Measurements from ENCODE around the gene AJUBA. TPM values are rescaled to one million over a fixed set of nuclear protein-coding genes. Genes with fewer than 3 reads are reported as not detected.

The AJUBA gene
- total RNA-seq, 4 donors from 2014 or later: 8.8 to 27.0 (median 17.8) TPM

DNA sequence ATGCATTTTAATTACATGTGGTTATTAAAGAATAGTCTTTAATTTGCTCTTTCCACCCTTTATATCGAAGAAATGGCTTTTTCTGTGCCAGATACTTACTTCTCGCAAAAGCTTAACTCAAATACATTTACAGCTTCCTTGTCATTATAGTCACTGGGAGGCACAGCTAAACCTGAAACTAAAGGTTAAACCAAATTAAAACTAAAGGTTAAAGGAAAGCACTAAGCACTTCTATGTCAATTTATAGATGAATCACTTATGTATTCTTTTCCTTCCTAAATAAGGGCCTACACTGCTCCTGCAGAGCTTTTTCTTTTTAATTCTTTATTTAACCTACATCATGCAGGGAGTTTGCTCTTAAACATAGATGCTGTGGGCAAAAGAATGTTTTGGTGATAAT, 18.5 kb upstream of the AJUBA start:
- no peak for ATAC-seq
- Histone ChIP-seq H3K9me3 (no peaks in the 10 kb centered on the region), H3K27me3 (no peaks in the 10 kb centered on the region), H3K4me1 (no peaks in the 10 kb centered on the region), H3K4me3 (no peak overlapping the region), H3K36me3 (peaks cover 0 to 11% of the 10 kb centered on the region in 2 donors), H3K27ac (no peak overlapping the region)
- 100% methylated on average over 2 of the region's 2 CpGs for WGBS, 2 donors (ENCODE audit: low coverage in 1 of 2)
- TF ChIP-seq, protein P1, sequence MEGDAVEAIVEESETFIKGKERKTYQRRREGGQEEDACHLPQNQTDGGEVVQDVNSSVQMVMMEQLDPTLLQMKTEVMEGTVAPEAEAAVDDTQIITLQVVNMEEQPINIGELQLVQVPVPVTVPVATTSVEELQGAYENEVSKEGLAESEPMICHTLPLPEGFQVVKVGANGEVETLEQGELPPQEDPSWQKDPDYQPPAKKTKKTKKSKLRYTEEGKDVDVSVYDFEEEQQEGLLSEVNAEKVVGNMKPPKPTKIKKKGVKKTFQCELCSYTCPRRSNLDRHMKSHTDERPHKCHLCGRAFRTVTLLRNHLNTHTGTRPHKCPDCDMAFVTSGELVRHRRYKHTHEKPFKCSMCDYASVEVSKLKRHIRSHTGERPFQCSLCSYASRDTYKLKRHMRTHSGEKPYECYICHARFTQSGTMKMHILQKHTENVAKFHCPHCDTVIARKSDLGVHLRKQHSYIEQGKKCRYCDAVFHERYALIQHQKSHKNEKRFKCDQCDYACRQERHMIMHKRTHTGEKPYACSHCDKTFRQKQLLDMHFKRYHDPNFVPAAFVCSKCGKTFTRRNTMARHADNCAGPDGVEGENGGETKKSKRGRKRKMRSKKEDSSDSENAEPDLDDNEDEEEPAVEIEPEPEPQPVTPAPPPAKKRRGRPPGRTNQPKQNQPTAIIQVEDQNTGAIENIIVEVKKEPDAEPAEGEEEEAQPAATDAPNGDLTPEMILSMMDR (IDR thresholded peaks at IDR 0.05): no peak
- TF ChIP-seq EP300 (IDR thresholded peaks at IDR 0.05): no peak
- no peak for TF ChIP-seq POLR2AphosphoS5 (IDR thresholded peaks at IDR 0.05)
- TF ChIP-seq POLR2A (IDR thresholded peaks at IDR 0.05): no peak

DNA sequence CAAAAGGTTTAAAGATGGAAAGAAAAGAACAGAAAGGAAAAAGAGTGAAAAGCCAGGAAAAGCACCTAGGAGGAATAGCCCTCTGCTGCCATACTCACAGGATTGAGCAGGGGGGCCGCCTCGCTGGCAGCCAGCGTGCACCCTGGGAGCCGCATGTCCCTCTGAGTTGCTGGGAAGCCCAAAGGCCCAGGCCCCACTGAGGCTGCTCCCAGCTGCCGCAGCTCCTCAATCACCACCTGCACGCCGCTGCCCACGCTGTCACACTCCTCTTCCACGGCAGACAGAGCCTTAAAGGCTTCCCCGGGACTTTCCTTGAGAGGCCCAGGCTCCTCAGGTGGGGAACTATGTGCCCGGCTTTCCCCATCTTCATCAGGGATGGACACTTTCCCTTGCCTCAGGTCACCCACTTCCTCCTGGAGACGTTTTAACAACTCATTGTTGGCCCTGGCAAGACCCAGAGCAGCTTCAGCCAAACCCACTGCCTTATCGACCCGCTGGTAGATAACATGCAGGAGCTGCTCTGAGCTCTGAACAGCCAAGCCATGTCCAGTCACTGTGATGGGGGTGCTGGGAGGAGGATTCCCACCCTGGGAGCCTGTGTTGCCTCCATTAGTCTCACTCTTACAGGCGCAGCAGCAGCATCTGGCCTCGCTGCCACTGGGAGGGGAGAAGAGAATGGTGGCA, 16.1 kb upstream of the AJUBA start:
- no peak for TF ChIP-seq POLR2A (IDR thresholded peaks at IDR 0.05)
- no peak for TF ChIP-seq POLR2AphosphoS5 (IDR thresholded peaks at IDR 0.05)
- TF ChIP-seq, protein P1 (IDR thresholded peaks at IDR 0.05): no peak
- no peak for TF ChIP-seq EP300 (IDR thresholded peaks at IDR 0.05)
- peaks cover 0 to 6% (median 0%) of the 10 kb centered on the region in 3 donors for H3K4me1 ChIP-seq
- H3K9me3 ChIP-seq: no peaks in the 10 kb centered on the region
- H3K36me3 ChIP-seq: peaks cover 0 to 11% of the 10 kb centered on the region in 2 donors
- ATAC-seq: no peak
- no peaks in the 10 kb centered on the region for H3K27me3 ChIP-seq
- WGBS, 2 donors (ENCODE audit: low coverage in 1 of 2): 83 to 84% methylated on average over 10 of the region's 16 CpGs
- no peak overlapping the region for H3K27ac ChIP-seq
- H3K4me3 ChIP-seq: no peak overlapping the region

GRCh38 chr14:22997676-22998323, 15.4 kb upstream of the AJUBA start:
- no peak for ATAC-seq
- WGBS, 2 donors (ENCODE audit: low coverage in 1 of 2): 78 to 81% methylated on average over 4 of the region's 9 CpGs

GRCh38 chr14:22996768-22997654, 14.7 kb upstream of the AJUBA start:
- Histone ChIP-seq H3K9me3 (no peaks in the 10 kb centered on the region), H3K27ac (no peak overlapping the region), H3K36me3 (peaks cover 0 to 11% of the 10 kb centered on the region in 2 donors), H3K4me3 (no peak overlapping the region), H3K27me3 (no peaks in the 10 kb centered on the region), H3K4me1 (peaks cover 0 to 6% (median 0%) of the 10 kb centered on the region in 3 donors)
- TF ChIP-seq POLR2A (IDR thresholded peaks at IDR 0.05) (no peak), POLR2AphosphoS5 (IDR thresholded peaks at IDR 0.05) (no peak), EP300 (IDR thresholded peaks at IDR 0.05) (no peak)
- TF ChIP-seq, protein P1 (IDR thresholded peaks at IDR 0.05): no peak
- no peak for ATAC-seq
- WGBS, 2 donors (ENCODE audit: low coverage in 1 of 2): 67 to 74% methylated on average over 7 to 8 of the region's 11 CpGs

More at GRCh38 chr14:22997676-22998323, 15.4 kb upstream of the AJUBA start:
- H3K36me3 ChIP-seq: peaks cover 0 to 11% of the 10 kb centered on the region in 2 donors
- peaks cover 0 to 6% (median 0%) of the 10 kb centered on the region in 3 donors for H3K4me1 ChIP-seq
- TF ChIP-seq POLR2AphosphoS5 (IDR thresholded peaks at IDR 0.05): no peak
- TF ChIP-seq, protein P1 (IDR thresholded peaks at IDR 0.05): no peak
- no peak for TF ChIP-seq EP300 (IDR thresholded peaks at IDR 0.05)
- TF ChIP-seq POLR2A (IDR thresholded peaks at IDR 0.05): no peak
- no peaks in the 10 kb centered on the region for H3K9me3 ChIP-seq
- no peaks in the 10 kb centered on the region for H3K27me3 ChIP-seq
- no peak overlapping the region for H3K4me3 ChIP-seq
- no peak overlapping the region for H3K27ac ChIP-seq
